A549 (cell line): Measurements from ENCODE around the gene PCOLCE2.

Experiments used
- ESRRA ChIP-seq: fragments of 150-350 bp; IDR thresholded peaks from 2 replicates; pipeline ENCODE4 v1.6.1; 2014; ENCODE audit warnings: mild to moderate bottlenecking, low read length, borderline replicate concordance
- JUN ChIP-seq, 2 experiments: fragments of >200 bp; sonication (Bioruptor Twin); formaldehyde crosslinking; IDR thresholded peaks; 2 replicates in 1 of 2; 3 replicates in 1 of 2; pipeline ENCODE4 v1.6.1; 2016 to 2017
- RAD21 ChIP-seq, 2 experiments: fragments of >200 bp in 1 of 2; sonication (Bioruptor Twin) in 1 of 2; formaldehyde crosslinking in 1 of 2; IDR thresholded peaks in 1 of 2; conservative IDR thresholded peaks in 1 of 2; 2 replicates in 1 of 2; 3 replicates in 1 of 2; pipeline ENCODE4 v1.6.1; 2012 to 2018; ENCODE audit warnings: inconsistent platforms in 1 of 2
- RFX5 ChIP-seq: fragments of 450-650 bp; IDR thresholded peaks from 2 replicates; pipeline ENCODE4 v1.7.1; 2014; ENCODE audit warnings: antibody characterized with exemption, mild to moderate bottlenecking, moderate library complexity
- SREBF2 ChIP-seq: fragments of 450-650 bp; IDR thresholded peaks from 2 replicates; pipeline ENCODE4 v1.6.1; 2014; ENCODE audit warnings: mild to moderate bottlenecking, moderate library complexity
- TF ChIP-seq, protein P1 (sequence below): fragments of >200 bp; sonication (Bioruptor Twin); formaldehyde crosslinking; IDR thresholded peaks from 3 replicates; pipeline ENCODE4 v1.5.1; 2016

GRCh38 chr3:142931222-142931621 lies 42.3 kb upstream of the PCOLCE2 start:
- TF ChIP-seq, protein P1, sequence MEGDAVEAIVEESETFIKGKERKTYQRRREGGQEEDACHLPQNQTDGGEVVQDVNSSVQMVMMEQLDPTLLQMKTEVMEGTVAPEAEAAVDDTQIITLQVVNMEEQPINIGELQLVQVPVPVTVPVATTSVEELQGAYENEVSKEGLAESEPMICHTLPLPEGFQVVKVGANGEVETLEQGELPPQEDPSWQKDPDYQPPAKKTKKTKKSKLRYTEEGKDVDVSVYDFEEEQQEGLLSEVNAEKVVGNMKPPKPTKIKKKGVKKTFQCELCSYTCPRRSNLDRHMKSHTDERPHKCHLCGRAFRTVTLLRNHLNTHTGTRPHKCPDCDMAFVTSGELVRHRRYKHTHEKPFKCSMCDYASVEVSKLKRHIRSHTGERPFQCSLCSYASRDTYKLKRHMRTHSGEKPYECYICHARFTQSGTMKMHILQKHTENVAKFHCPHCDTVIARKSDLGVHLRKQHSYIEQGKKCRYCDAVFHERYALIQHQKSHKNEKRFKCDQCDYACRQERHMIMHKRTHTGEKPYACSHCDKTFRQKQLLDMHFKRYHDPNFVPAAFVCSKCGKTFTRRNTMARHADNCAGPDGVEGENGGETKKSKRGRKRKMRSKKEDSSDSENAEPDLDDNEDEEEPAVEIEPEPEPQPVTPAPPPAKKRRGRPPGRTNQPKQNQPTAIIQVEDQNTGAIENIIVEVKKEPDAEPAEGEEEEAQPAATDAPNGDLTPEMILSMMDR, result no peak
- TF ChIP-seq ESRRA, result no peak
- no peak for TF ChIP-seq JUN (IDR thresholded peaks at IDR 0.05)
- TF ChIP-seq SREBF2, result no peak
- TF ChIP-seq RFX5, result no peak
- 0 out of 5 replicates have a peak, but pooled peaks of 1 of the 2 experiments have one; percentile 43 for TF ChIP-seq RAD21 (conservative IDR thresholded peaks at IDR 0.05 in 1 of 2, IDR thresholded peaks at IDR 0.05 in 1 of 2)
